ENCODE results near the gene AUP1.

- TF ChIP-seq CTCF (IDR thresholded peaks at IDR 0.05), result no peak
- no peak for TF ChIP-seq POLR2A (IDR thresholded peaks at IDR 0.05)
- no peak for TF ChIP-seq POLR2AphosphoS5 (IDR thresholded peaks at IDR 0.05)
Observed at GRCh38 chr2:74516650-74517049, 12.9 kb downstream of the AUP1 start.
